Measurements from ENCODE around the gene PATJ.
"Not testable (repeated sequence)": the region's sequence is repeated elsewhere in the genome, so short reads cannot be mapped to it uniquely, and the experiment has no call there.

Gene PATJ

DNA sequence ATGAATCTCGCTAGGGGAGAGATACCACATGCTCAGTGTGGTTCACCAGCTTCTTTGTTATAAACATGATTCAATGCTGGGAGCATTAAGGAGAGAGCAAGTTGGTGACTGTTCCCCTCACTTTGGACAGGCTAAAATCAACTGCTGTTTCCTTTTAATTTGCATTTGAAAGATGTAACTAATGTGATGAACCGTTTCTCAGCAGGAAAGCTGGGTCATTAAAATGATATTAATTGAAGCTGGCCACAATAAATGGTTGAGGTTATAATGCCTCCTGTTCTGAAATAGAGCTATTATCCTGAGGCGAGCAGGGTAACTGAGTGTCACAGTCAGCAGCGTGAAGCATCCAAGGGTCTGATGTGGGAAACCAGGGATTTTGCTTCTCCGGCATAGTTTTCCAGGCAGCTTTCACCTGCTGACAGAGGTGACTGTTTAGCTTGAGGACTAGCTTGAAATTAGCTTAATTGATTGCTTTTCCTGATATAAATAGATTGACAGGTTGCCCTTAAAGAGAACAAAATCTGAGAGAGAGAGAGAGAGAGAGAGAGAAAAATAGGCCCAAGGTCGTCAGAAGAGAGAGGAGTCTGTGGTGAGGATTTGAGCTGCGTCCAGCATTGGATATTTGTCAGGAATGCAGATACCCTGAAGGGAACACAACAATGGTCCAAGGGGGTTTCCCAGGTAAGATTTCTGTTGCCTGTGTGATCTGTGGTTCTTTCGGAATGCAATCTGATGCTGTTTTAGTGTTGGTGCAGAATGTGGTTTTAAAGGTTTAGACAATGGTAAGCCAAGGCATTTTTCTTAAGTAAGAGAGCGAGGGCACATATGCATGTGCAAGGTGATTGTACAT lies 209.7 kb downstream of the PATJ start:
- DNase-seq, result no peak

DNA sequence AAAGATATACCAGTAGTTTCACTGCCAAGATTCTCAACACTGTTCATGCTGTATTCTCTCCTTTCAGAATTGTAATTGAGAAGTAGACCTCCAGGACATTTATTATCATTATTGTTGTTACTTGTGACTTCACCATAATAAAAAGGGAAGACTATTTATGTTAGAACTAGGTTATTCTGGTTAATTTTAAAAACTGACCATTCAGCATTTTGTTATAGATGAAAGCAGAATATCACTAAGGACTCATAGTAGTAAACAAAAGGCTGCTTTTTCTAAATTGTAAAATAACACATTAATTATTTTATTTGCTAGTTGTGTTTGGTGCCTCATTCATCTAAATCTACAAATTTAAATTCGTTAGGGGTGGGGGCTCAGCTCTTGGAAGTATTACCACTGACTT lies 210.4 kb downstream of the PATJ start:
- DNase-seq, result no peak

DNA sequence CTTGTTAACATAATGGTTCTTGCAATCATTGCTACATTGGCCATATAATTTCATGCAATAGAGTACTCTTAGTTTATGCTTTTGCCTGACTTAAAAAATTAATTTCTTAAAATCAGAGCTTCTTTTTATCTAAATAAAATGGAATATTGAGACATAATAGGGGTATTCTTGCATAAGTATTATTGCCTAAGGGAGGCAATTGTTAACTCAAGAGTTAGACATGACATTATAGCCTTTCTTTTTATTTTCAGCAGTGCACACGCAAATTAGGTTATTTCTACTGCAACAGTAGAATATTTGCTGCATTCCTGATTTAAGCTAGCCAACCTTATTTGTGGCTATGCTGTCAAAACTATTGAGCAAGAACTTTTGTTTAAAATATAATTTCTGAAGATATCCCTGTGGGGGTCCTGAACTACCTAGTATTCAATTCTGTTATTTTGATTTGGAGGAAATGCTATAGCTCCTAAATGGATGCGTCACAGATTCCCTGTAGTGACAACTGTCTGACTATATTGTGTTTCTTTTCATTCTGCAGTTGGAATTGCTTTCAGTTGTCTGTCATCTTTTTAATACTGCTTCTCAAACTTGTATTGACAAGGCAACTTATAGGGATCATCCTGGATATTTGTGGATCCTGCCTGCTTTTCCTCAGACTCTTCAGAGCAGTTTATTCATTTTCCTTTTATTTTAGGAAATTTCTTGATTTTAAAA lies 211.0 kb downstream of the PATJ start:
- no peak for DNase-seq

DNA sequence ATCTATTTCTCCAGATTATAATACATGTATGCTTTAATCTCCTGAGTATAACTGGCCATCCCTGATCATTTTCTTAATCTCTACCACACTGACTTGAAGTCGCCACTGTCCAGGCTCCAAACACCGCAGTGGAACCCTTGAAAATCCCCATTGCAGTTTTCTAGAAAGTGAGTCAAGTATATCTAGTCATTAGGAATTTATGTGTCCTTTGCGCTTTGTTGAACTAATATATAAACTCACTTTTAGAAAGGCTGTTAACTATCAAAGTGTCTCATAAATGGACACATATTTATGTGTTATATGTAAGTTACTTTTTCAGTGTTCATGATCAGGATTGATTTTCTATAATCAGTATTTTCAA lies 211.5 kb downstream of the PATJ start:
- DNase-seq, result no peak

DNA sequence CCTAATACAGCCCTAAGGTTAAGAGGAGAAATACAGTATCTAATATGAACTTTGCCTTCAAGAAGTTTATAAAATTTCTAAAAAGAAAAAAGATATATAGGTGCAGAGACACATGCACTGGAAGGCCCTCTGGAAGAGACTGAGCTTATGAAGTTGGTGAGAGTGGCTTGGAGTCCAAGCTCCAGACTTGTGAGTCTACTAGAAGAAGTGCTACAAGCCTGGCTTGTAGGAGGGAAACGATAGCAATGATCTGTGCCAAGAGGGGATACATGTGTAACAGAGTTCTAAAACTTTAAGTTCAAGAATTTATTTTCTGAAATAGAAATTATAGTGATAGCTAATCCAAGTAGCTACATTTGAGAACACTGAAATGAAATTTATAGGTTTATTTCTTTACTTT lies 213.0 kb downstream of the PATJ start:
- no peak for DNase-seq

DNA sequence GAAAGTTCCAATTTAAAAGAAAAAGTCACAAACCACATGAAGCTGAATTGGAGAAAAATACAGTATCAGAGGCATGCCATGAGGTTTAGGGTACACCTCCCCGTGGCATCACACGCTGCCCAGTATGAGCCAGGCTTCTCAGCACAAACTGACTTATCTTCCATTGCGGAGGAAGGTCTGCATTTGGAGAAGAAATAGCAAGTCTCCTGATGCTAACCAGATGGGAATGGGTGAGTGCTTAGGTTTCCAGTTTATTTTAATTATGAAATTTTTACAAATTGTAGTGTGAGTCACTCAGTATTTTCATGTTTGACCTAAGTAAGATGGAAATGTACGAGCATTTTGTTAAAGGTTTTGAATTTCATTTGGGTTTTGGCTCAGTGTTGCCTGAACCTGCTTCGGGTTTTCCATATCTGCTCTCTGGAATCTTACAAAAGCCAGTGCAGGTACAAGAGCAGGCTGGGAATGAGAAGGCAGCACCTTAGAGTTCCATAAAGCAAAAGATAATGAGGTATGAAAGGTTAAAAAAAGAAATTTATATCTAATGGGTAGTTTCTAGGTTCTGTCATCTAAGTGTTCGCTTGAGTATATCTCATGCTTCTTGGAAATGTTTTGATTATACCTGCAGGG lies 213.9 kb downstream of the PATJ start:
- DNase-seq, result no peak

DNA sequence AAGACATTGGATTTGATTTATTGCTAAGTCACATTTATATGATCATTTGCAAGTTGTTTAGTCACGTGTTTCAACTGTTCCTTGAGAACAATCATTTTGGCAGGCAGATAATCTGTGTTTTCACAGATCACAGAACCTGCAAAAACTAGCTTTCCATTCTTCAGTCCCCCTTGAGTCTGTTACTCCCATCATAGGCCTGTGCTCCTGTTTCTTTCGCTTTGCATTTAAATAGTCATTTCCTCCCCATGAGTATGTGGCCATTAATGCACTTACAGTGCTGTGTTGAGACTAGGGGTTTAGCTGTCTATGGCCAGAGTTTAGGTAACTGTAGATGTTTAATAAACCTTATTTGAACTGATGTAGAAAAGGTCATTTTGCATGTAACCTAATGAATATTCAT lies 214.5 kb downstream of the PATJ start:
- no peak for DNase-seq

DNA sequence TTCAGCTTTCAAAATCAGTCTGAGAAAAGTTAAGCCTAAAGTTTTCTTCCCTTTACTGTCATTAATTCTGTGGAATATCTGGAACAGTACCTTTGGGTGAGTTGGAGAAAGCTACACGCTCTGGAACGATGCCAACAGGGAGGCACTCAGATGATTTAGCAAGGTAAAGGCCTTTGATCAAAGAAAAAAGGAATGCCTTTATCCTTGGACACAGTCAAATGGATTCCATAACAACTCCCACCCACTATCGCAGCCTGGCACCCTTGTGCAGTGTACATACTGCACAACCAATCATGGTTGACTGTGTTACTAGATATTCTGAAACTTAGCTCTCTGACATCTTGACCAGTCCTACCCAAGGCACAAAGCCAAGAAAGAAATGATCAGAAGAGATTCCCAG lies 218.7 kb downstream of the PATJ start:
- no peak for DNase-seq

DNA sequence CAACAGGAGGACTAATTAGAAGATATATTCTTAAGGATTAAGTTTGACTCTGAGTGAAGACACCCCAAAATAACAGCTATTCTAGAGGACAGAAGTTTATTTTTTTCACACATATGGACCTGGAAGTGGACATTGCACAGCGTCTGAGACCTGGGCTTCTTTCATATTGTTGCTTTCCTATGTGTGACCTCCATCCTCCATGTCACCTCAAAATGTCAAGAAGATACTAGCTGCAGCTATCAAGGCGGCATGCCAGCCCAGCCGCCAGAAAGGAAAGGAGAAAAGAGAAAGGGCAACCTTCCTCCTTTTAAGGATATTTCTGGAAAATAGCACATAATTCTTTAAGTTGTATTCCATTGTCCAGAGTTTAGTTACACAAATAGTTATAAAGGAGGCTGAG lies 220.4 kb downstream of the PATJ start:
- no peak for DNase-seq

DNA sequence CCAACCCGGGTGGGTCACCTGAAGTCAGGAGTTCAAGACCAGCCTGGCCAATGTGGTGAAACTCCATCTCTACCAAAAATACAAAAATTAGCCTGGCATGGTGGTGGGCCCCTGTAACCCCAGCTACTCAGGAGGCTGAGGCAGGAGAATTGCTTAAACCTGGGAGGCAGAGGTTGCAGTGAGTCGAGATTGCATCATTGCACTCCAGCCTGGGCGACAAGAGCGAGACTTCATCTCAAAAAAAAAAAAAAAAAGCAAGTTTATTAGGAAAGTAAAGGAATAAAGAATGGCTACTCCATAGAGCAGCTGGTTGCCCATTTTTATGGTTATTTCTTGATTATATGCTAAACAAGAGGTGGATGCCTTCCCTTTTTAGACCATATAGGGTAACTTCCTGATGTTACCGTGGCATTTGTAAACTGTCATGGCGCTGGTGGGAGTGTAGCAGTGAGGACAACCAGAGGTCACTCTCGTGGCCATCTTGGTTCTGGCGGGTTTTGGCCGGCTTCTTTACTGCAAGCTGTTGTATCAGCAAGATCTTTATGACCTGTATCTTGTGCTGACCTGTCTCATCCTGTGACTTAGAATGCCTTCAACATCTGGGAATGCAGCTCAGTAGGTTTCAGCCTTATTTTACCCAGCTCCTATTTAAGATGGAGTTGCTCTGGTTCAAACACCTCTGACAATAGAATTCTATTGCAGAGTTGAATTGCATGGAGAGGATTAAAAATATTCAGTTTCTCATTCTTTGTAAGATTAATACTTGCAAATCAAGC lies 224.4 kb downstream of the PATJ start:
- not testable (repeated sequence) for DNase-seq

DNA sequence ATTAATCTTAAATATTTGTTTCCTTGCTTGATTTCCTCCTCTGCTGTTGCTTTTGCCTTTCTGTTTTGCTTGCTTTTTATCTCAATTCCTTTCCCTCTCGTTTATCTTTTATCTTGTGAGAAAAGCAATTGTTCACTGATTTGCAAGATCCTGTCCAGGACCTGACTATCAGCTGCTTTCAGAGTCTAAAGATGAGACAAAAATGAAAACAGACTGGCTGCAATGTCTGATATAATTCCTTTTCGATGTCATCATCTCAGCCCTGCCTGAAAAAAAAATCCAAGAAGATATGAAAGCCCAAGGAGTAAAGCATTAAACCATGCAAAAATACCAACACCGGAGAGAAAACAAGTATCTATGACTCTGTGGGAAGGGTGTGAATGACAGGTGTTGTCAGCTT lies 225.5 kb downstream of the PATJ start:
- DNase-seq, result no peak

DNA sequence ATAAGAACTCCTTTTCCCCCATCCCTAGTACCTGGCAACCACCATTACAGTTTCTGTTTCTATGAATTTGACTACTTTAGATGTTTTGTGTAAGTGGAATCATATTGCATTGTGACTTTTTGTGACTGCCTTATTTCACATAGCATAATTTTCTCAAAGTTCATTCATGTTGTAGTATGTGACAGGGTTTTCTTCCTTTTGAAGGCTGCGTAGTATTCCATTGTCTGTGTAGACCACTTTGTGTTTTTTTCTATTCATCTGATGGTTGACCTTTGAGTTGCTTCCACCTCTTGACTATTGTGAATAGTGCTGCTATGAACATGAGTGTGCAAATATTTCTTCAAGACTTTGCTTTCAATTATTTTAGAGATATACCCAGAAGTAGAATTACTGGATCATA lies 226.6 kb downstream of the PATJ start:
- no peak for DNase-seq

DNA sequence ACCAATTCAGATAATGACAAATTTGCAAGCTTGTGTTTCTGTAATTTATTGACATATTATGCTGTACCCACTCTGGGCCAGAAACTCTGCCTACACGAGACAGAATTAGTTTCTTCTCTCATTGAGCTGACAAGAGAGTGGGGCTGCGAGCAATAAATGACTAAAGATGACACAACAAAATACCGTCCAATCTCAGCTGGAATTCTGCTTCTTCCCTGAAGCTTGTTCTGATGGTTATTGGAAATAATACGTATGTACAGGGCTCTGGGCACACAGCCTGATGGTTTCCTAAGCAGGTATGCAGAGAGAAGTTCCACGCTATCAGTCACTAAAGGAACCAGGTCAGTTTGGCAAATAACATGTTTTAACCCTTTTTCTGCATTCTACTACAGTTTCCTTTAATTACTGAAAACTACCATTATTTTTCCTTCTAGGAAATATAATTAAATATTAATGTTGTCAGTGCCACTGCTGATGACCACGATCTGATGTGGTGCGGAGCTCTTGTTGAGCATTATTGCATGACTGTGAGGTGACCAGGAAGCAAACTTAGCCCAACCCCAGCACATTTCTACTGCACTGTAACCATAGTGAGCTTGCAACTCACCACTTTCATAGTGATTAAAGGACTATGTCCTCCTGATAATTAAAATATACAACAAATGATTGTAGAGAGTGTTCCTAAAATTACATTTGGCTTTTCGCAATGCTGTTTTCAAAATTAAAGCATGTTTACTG lies 231.0 kb downstream of the PATJ start:
- no peak for DNase-seq

DNA sequence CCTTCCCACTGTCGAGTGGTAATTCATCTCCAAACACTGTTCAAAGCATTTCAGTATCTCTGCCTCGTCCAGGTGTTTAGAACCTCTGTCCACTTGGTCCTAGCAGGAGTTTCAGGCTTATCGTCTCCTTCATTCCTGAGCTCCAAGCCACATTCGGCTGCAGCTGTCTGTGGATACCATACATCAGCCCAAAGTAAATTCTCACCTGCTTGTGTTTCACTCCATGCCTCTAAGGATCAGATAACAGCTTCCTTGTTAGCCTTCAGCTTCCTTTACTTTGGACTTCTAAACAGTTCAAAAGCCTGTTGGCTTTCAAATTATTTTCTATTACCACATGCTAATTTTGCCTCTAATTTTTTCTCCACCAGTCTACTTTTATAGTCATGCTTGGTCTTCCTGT lies 233.4 kb downstream of the PATJ start:
- no peak for DNase-seq

DNA sequence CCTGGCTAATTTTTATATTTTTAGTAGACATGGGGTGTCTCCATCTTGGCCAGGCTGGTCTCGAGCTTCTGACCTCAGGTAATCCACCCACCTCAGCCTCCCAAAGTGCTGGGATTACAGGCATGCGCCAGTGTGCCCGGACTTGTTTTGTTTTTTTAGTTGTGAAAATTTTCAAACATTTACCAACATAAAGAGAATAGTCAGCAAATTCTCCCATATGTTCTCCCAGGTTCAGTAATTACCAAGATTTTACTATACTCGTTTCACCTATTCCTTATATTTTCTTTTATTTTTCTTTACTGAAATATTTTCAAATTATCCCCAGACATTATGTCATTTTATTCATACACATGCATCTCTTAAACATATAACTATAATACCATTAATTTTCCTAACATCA lies 234.3 kb downstream of the PATJ start:
- no peak for DNase-seq

DNA sequence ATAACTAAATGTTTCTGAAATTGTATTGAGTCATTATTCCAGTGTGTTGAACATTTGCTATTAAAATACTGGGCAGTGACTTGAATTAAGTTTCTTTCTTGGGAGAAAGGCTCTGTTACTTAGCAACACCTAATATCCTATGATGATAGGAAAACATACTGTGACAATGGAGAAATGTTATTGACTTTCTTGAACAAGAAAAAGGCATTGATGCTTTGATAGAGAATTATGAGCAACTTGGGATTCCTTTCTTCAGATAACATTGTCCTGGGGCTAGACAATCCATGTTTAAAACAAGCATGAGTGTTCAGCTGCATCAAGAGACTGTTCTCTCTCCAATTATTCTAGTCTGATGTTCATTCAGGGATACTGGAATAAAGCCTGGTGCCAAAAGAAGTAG lies 236.5 kb downstream of the PATJ start:
- DNase-seq, result no peak

DNA sequence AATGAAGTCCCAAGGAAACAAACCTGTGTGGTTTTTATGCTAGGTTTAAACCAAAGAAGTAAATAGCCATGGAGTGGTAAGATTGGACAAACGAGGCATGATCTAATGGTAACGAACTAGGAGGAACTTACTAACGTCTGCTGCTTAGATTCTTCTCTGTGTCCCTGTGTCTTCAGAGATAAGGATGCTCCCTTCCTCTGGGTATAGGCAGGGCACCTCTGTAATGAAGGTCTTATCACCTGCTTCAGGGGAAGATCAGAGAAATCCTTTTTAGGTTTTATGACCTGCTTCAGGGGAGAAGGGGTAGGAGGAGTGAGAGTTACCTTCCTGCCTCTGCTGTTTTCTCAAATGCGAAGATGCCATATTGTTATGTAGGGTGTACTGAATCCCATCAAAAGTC lies 237.4 kb downstream of the PATJ start:
- peak; percentile 3 for DNase-seq

DNA sequence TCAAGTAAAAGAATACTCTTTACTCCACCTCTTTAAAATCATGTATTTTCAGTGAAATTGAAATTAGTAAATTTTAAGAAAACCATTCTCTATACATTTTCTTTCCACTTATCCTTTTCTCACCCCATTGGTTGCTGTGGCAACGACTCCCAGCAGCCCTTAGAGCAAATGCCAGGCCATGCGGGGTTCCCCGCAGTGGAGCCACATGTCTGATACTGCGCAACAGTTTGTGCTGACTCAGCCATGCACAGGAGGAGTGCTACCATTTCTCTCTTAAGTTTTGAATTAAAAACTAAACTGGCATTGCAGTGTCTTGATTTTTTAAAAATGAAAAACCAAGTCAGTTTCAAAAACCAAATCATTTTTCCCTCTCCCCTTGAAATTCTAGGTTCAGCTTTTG lies 238.3 kb downstream of the PATJ start:
- no peak for DNase-seq

DNA sequence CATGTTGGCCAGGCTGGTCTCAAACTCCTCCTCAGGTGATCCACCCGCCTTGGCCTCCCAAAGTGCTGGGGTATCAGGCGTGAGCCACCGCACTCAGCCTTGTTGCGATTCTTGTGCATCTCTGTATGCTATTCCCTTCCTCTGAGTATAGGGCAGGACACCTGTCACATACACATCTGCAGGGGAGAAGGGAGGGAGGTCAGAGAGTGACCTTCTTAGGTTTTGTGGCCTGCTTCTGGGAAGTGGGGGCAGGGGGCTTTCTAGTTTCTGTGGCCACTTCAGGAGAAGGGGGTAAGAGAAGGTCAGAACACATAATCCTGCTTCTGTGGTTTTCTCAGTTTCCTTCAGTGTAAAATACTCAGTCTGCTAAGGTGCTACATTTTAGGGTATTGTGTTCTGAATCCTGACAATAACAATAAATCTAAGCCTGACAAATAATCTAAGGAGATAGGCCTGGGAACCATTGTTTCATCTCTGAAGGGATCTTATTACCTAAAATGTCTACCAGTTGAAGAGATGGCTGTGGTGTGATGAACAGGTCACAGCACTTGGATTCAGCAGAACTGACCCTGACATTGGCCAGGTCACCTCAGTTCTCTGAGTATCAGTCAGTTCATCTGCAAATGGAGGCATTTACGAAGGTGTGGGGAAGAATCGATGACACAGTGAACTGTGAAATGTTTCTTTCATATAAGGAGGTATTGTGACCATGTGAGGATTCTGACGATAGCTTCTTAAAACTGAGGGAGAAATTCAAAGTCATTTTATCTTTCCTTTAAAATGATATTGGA lies 239.8 kb downstream of the PATJ start:
- no peak for DNase-seq

DNA sequence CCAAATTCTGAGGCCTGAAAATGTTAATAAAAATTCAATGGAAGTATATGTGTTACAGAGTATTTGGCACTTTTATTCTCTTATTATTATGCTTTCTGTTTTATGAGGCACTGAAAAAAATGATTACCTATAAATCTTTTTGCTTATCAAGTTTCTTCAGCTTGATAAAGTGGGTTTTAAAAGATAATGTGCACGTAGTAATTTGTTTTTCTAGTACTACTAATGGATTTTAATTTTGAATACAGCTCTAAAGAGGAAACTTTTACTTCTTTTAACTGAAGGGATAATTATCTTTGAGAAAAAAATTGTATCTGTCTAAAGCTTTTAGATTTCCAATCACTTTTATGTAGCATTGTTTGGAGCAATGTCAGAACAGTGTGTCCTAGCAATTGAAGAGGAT lies 241.0 kb downstream of the PATJ start:
- no peak for DNase-seq

DNA sequence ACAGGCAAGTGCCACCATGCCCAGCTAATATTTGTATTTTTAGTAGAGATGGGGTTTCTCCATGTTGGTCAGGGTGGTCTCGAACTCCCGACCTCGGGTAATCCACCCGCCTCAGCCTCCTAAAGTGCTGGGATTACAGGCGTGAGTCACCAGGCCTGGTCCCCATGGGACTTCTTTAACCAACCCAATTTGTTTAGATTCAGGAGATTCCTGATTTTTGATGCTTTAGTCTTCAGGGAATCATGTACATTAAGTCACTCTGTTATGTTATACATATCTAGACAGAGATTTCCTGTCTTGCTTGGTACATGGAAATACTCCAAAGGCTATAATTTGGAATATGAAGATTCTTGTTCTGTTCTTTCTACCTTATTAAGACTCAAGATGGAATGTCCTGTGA lies 250.0 kb downstream of the PATJ start:
- DNase-seq, result no peak

All from hematopoietic multipotent progenitor cell treated with erythropoietin and hydrocortisone succinate and interleukin-3 and kit ligand, for 6 days (in vitro differentiated cells).